Thyroid gland (tissue), 4 donors: ENCODE measurements around the gene ARL13B. TPM values are rescaled to one million over a fixed set of nuclear protein-coding genes. Genes with fewer than 3 reads are reported as not detected.

Source experiments
- DNase-seq, 2 donors: peaks; one replicate each; pipeline ENCODE4 v3.0.0-alpha.2; 2019
- H3K27ac ChIP-seq, 3 donors: fragments of 200-600 bp; sonication (generic); 1 replicate in 2 of 3; 2 replicates in 1 of 3; pipeline ENCODE4 v1.5.1; 2016 to 2019; ENCODE audit warnings: mild to moderate bottlenecking in 1 of 3, moderate library complexity in 1 of 3
- H3K27me3 ChIP-seq: fragments of 200-600 bp; sonication (generic); one replicate; pipeline ENCODE4 v1.5.1; 2019
- H3K36me3 ChIP-seq, 2 donors: fragments of 200-600 bp; sonication (generic); one replicate each; pipeline ENCODE4 v1.5.1; 2016 to 2019
- H3K4me1 ChIP-seq, 2 donors: fragments of 200-600 bp; sonication (generic); one replicate each; pipeline ENCODE4 v1.5.1; 2017 to 2019
- H3K4me3 ChIP-seq, 3 donors: fragments of 200-600 bp; sonication (generic); replicated peaks in 1 of 3; 1 replicate in 2 of 3; 2 replicates in 1 of 3; pipeline ENCODE4 v1.5.1; 2016; ENCODE audit warnings: mild to moderate bottlenecking in 1 of 3
- H3K9me3 ChIP-seq: fragments of 200-600 bp; sonication (generic); one replicate; pipeline ENCODE4 v1.5.1; 2017
- CTCF ChIP-seq, 6 experiments: fragments of 200-600 bp in 3 of 6; fragments of 450-650 bp in 3 of 6; sonication (generic) in 3 of 6; IDR thresholded peaks; one replicate each; pipeline ENCODE4 v1.5.1; 2016 to 2019; ENCODE audit warnings: antibody characterized with exemption in 6 of 6, mild to moderate bottlenecking in 2 of 6, inconsistent platforms in 1 of 6, moderate library complexity in 1 of 6
- POLR2A ChIP-seq, 2 donors: fragments of 450-650 bp; IDR thresholded peaks; one replicate each; pipeline ENCODE4 v1.6.1; 2017; ENCODE audit warnings: antibody characterized with exemption in 2 of 2, mild to moderate bottlenecking in 2 of 2, moderate library complexity in 1 of 2
- WGBS, 2 donors: methylation state at CpG; one replicate each; pipeline ENCODE4 v1.1.5; 2017; 5-methylcytosine and 5-hydroxymethylcytosine counted together
- intact Hi-C: fragments of 100-400 bp; cut with DNase I; formaldehyde crosslinking; loops from one replicate; pipeline ENCODE4 v1.15.1; 2023
- total RNA-seq, 4 donors: library from RNA; depleted of rRNA; stranded (reverse); fragments of >200 nt; gene quantifications; one replicate each; pipeline ENCODE4 v1.2.3, GENCODE V29; 2016

Gene ARL13B
- total RNA-seq, 4 donors from 2014 or later, result 14.6 to 27.3 (median 16.0) TPM

- intact Hi-C loops, result no loop called here
- Histone ChIP-seq H3K36me3 (no peaks in the 10 kb centered on the region), H3K4me3 (no peak overlapping the region), H3K9me3 (no peaks in the 10 kb centered on the region), H3K4me1 (no peaks in the 10 kb centered on the region), H3K27me3 (no peaks in the 10 kb centered on the region), H3K27ac (no peak overlapping the region)
- WGBS, 2 donors, result 88 to 90% methylated on average over 3 of the region's 3 CpGs
- TF ChIP-seq CTCF (IDR thresholded peaks at IDR 0.05), result no peak
- no peak for TF ChIP-seq POLR2A (IDR thresholded peaks at IDR 0.05)
- DNase-seq, result no peak
These were observed 31.3 kb downstream of the ARL13B start for GRCh38 chr3:94011233-94011711.

- Histone ChIP-seq H3K4me1 (no peaks in the 10 kb centered on the region), H3K36me3 (no peaks in the 10 kb centered on the region), H3K27ac (no peak overlapping the region), H3K27me3 (no peaks in the 10 kb centered on the region), H3K4me3 (no peak overlapping the region), H3K9me3 (no peaks in the 10 kb centered on the region)
- no peak for TF ChIP-seq POLR2A (IDR thresholded peaks at IDR 0.05)
- TF ChIP-seq CTCF (IDR thresholded peaks at IDR 0.05), result no peak
- intact Hi-C loops, result no loop called here
- WGBS, 2 donors, result 76 to 87% methylated on average over 1 of the region's 1 CpG
- DNase-seq, result no peak
These were observed 32.2 kb downstream of the ARL13B start for GRCh38 chr3:94012185-94012584.

GRCh38 chr3:94015025-94015424 lies 35.1 kb downstream of the ARL13B start:
- H3K9me3 ChIP-seq, result no peaks in the 10 kb centered on the region
- no peak overlapping the region for H3K27ac ChIP-seq
- no peak for DNase-seq

GRCh38 chr3:94019659-94020058 lies 39.7 kb downstream of the ARL13B start:
- Histone ChIP-seq H3K4me3 (no peak overlapping the region), H3K27ac (no peak overlapping the region), H3K4me1 (no peaks in the 10 kb centered on the region), H3K27me3 (no peaks in the 10 kb centered on the region), H3K9me3 (no peaks in the 10 kb centered on the region), H3K36me3 (no peaks in the 10 kb centered on the region)
- WGBS, 2 donors, result 84 to 88% methylated on average over 2 of the region's 2 CpGs
- intact Hi-C loops, result no loop called here
- no peak for DNase-seq
- TF ChIP-seq CTCF (IDR thresholded peaks at IDR 0.05), result no peak
- no peak for TF ChIP-seq POLR2A (IDR thresholded peaks at IDR 0.05)

More at GRCh38 chr3:94015025-94015424, 35.1 kb downstream of the ARL13B start:
- intact Hi-C loops, result no loop called here
- 87 to 89% methylated on average over 1 of the region's 1 CpG for WGBS, 2 donors
- H3K36me3 ChIP-seq, result no peaks in the 10 kb centered on the region
- no peaks in the 10 kb centered on the region for H3K4me1 ChIP-seq
- H3K27me3 ChIP-seq, result no peaks in the 10 kb centered on the region
- TF ChIP-seq POLR2A (IDR thresholded peaks at IDR 0.05) (no peak), CTCF (IDR thresholded peaks at IDR 0.05) (no peak)
- H3K4me3 ChIP-seq, result no peak overlapping the region

- Histone ChIP-seq H3K9me3 (no peaks in the 10 kb centered on the region), H3K27ac (no peak overlapping the region), H3K27me3 (no peaks in the 10 kb centered on the region), H3K4me3 (no peak overlapping the region), H3K4me1 (no peaks in the 10 kb centered on the region), H3K36me3 (no peaks in the 10 kb centered on the region)
- TF ChIP-seq CTCF (IDR thresholded peaks at IDR 0.05) (no peak), POLR2A (IDR thresholded peaks at IDR 0.05) (no peak)
- intact Hi-C loops, result no loop called here
- DNase-seq, result no peak
- WGBS, 2 donors, result 95 to 96% methylated on average over 3 of the region's 3 CpGs
These were observed 40.3 kb downstream of the ARL13B start for GRCh38 chr3:94020293-94020692.
